Measurements from ENCODE around the gene CLSTN1.

Gene CLSTN1

GRCh38 chr1:9823943-9824701 lies at the start of gene CLSTN1:
TSS of gene CLSTN1 (minus strand) at chr1:9823965. CDS start at chr1:9823733, 232 bp downstream.
- no peak for TF ChIP-seq CTCF (conservative IDR thresholded peaks at IDR 0.05)
- H3K27ac ChIP-seq: peak within 1 kb of the TSS; percentile 99

GRCh38 chr1:9873385-9873784 lies 49.6 kb upstream of the CLSTN1 start:
- H3K27ac ChIP-seq: no peak overlapping the region
- no peak for TF ChIP-seq CTCF (conservative IDR thresholded peaks at IDR 0.05)

- no peak for TF ChIP-seq CTCF (conservative IDR thresholded peaks at IDR 0.05)
- H3K27ac ChIP-seq: no peak overlapping the region
These were observed 48.8 kb upstream of the CLSTN1 start for GRCh38 chr1:9872430-9873165.

- no peak for TF ChIP-seq CTCF (conservative IDR thresholded peaks at IDR 0.05)
- no peak overlapping the region for H3K27ac ChIP-seq
These were observed 48.1 kb upstream of the CLSTN1 start for GRCh38 chr1:9871707-9872425.

GRCh38 chr1:9871021-9871420 lies 47.3 kb upstream of the CLSTN1 start:
- no peak for TF ChIP-seq CTCF (conservative IDR thresholded peaks at IDR 0.05)

GRCh38 chr1:9870572-9870971 lies 46.8 kb upstream of the CLSTN1 start:
- no peak overlapping the region for H3K27ac ChIP-seq
- TF ChIP-seq CTCF (conservative IDR thresholded peaks at IDR 0.05): no peak

More at GRCh38 chr1:9871021-9871420, 47.3 kb upstream of the CLSTN1 start:
- H3K27ac ChIP-seq: no peak overlapping the region

GRCh38 chr1:9869831-9870251 lies 46.1 kb upstream of the CLSTN1 start:
- no peak overlapping the region for H3K27ac ChIP-seq
- TF ChIP-seq CTCF (conservative IDR thresholded peaks at IDR 0.05): no peak

All from VCaP (cell line).